RCC 7860 (cell line): Measurements from ENCODE around the gene FRMPD1.
"Not testable (repeated sequence)": the region's sequence is repeated elsewhere in the genome, so short reads cannot be mapped to it uniquely, and the experiment has no call there.

ENCODE experiments used
- DNase-seq: peaks from one replicate; pipeline ENCODE4 v3.0.0-alpha.2; 2015; ENCODE audit warnings: low spot score
- FAIRE-seq: peaks from 2 replicates; lab custom pipeline; 2012; peaks lifted over from hg19 to GRCh38; lab: Jason Lieb, UNC

Gene FRMPD1

GRCh38 chr9:37732086-37732741, 81.5 kb downstream of the FRMPD1 start:
- DNase-seq = no peak
- no peak for FAIRE-seq

- FAIRE-seq (no peak), DNase-seq (no peak)
Observed at GRCh38 chr9:37732952-37733351, 82.2 kb downstream of the FRMPD1 start.

GRCh38 chr9:37739222-37739621, 88.5 kb downstream of the FRMPD1 start:
- DNase-seq (no peak), FAIRE-seq (no peak)

- no peak for FAIRE-seq
- no peak for DNase-seq
Observed at GRCh38 chr9:37740128-37740527, 89.4 kb downstream of the FRMPD1 start.

GRCh38 chr9:37740631-37741328, 90.0 kb downstream of the FRMPD1 start:
- DNase-seq = no peak

GRCh38 chr9:37745970-37746369, 95.2 kb downstream of the FRMPD1 start:
- DNase-seq (no peak), FAIRE-seq (no peak)

More at GRCh38 chr9:37740631-37741328, 90.0 kb downstream of the FRMPD1 start:
- no peak for FAIRE-seq

- no peak for FAIRE-seq
- DNase-seq = no peak
Observed at GRCh38 chr9:37746448-37747270, 95.9 kb downstream of the FRMPD1 start.

- FAIRE-seq = no peak
- peak; percentile 39 for DNase-seq
Observed at GRCh38 chr9:37747271-37747753, 96.6 kb downstream of the FRMPD1 start.

GRCh38 chr9:37749129-37749528, 98.4 kb downstream of the FRMPD1 start:
- no peak for FAIRE-seq
- DNase-seq = no peak

- DNase-seq (no peak), FAIRE-seq (no peak)
Observed at GRCh38 chr9:37751186-37751585, 100.4 kb downstream of the FRMPD1 start.

- not testable (repeated sequence) for FAIRE-seq, DNase-seq
Observed at GRCh38 chr9:37751704-37752103, 101.0 kb downstream of the FRMPD1 start.

- not testable (repeated sequence) for DNase-seq, FAIRE-seq
Observed at GRCh38 chr9:37752112-37752511, 101.4 kb downstream of the FRMPD1 start.

- DNase-seq (no peak), FAIRE-seq (no peak)
Observed at GRCh38 chr9:37752642-37753488, 102.1 kb downstream of the FRMPD1 start.

- FAIRE-seq (no peak), DNase-seq (peak; percentile 28)
Observed at GRCh38 chr9:37753489-37754190, 102.9 kb downstream of the FRMPD1 start, which contains the start of gene TRMT10B. Gene TRMT10B (plus strand): TSS chr9:37753805. CDS start chr9:37761932, 8,127 bp downstream.

- FAIRE-seq (no peak), DNase-seq (no peak)
Observed at GRCh38 chr9:37758747-37759146, 108.0 kb downstream of the FRMPD1 start.

- DNase-seq (peak; percentile 39), FAIRE-seq (peak; percentile 53)
Observed at GRCh38 chr9:37760416-37761161, 109.8 kb downstream of the FRMPD1 start.

- FAIRE-seq = no peak
- no peak for DNase-seq
Observed at GRCh38 chr9:37761511-37761910, 110.8 kb downstream of the FRMPD1 start.

- not testable (repeated sequence) for FAIRE-seq, DNase-seq
Observed at GRCh38 chr9:37765263-37765662, 114.5 kb downstream of the FRMPD1 start.

- DNase-seq = no peak
- FAIRE-seq = no peak
Observed at GRCh38 chr9:37769306-37769705, 118.6 kb downstream of the FRMPD1 start.
